Keratinocyte (primary cell): ENCODE measurements around the gene CCR5AS.
A peak's percentile ranks its signal among the peaks of the same experiment; 100 is the strongest.

Experiments
- DNase-seq: peaks from one replicate; pipeline ENCODE4 v3.0.0-alpha.2; 2011; ENCODE audit warnings: low read depth, missing footprints, low spot score
- FAIRE-seq: peaks from 2 replicates; lab custom pipeline; 2011; peaks lifted over from hg19 to GRCh38; lab: Jason Lieb, UNC
- H2AFZ ChIP-seq: 2 replicates; pipeline ENCODE4 v1.6.0; 2012; ENCODE audit warnings: low read length, control low read depth, inconsistent platforms; ENCODE audit not compliant: control insufficient read depth
- H3K27ac ChIP-seq: 2 replicates; pipeline ENCODE4 v1.5.1; 2011; ENCODE audit warnings: low read length; ENCODE audit not compliant: control insufficient read depth, insufficient read depth
- H3K27me3 ChIP-seq: 3 replicates; pipeline ENCODE4 v1.6.0; 2011; ENCODE audit warnings: low read length; ENCODE audit not compliant: control insufficient read depth, insufficient read depth; ENCODE audit errors: extremely low read depth
- H3K36me3 ChIP-seq, 2 experiments: 2 replicates in 1 of 2; 3 replicates in 1 of 2; pipeline ENCODE4 v1.5.1; 2011; ENCODE audit warnings: low read length in 2 of 2, mild to moderate bottlenecking in 1 of 2; ENCODE audit not compliant: control insufficient read depth in 2 of 2, insufficient read depth in 2 of 2; ENCODE audit errors: extremely low read depth in 1 of 2
- H3K4me1 ChIP-seq: 3 replicates; pipeline ENCODE4 v1.5.1; 2011; ENCODE audit warnings: low read length; ENCODE audit not compliant: control insufficient read depth, insufficient read depth; ENCODE audit errors: extremely low read depth
- H3K4me2 ChIP-seq: 3 replicates; pipeline ENCODE4 v1.6.0; 2011; ENCODE audit warnings: low read depth, low read length; ENCODE audit not compliant: control insufficient read depth, insufficient read depth; ENCODE audit errors: extremely low read depth
- H3K4me3 ChIP-seq, 3 experiments: fragments of 200-600 bp in 1 of 3; sonication (generic) in 1 of 3; 2 replicates in 2 of 3; 3 replicates in 1 of 3; pipeline ENCODE4 v1.5.1; 2011 to 2016; ENCODE audit warnings: low read length in 3 of 3, mild to moderate bottlenecking in 3 of 3, control low read depth in 2 of 3, inconsistent platforms in 1 of 3, low read depth in 1 of 3, mixed read lengths in 1 of 3, mixed run types in 1 of 3, moderate library complexity in 1 of 3; ENCODE audit not compliant: control insufficient read depth in 2 of 3, insufficient read depth in 2 of 3; ENCODE audit errors: extremely low read depth in 1 of 3
- H3K79me2 ChIP-seq: 2 replicates; pipeline ENCODE4 v1.6.0; 2012; ENCODE audit warnings: low read length; ENCODE audit not compliant: control insufficient read depth, insufficient read depth
- H3K9ac ChIP-seq: 3 replicates; pipeline ENCODE4 v1.6.0; 2011; ENCODE audit warnings: low read length; ENCODE audit not compliant: control insufficient read depth, insufficient read depth; ENCODE audit errors: extremely low read depth
- H3K9me1 ChIP-seq: 3 replicates; pipeline ENCODE4 v1.6.0; 2011; ENCODE audit warnings: low read length; ENCODE audit not compliant: control insufficient read depth, insufficient read depth; ENCODE audit errors: extremely low read depth
- H3K9me3 ChIP-seq: 2 replicates; pipeline ENCODE4 v1.5.1; 2012; ENCODE audit warnings: low read depth, low read length; ENCODE audit not compliant: control insufficient read depth
- H4K20me1 ChIP-seq: 3 replicates; pipeline ENCODE4 v1.6.0; 2011; ENCODE audit warnings: low read length; ENCODE audit not compliant: control insufficient read depth, insufficient read depth; ENCODE audit errors: extremely low read depth
- EZH2 ChIP-seq: IDR thresholded peaks from one replicate; pipeline ENCODE4 v1.6.1; 2012; ENCODE audit warnings: inconsistent platforms, mild to moderate bottlenecking, low read length, moderate library complexity
- dilution Hi-C: fragments of 300-500 bp; cut with MboI; formaldehyde crosslinking; loops from one replicate; pipeline ENCODE4 v1.7.0; 2020; ENCODE audit warnings: low sequenced_read_pairs; ENCODE audit not compliant: extremely low pct_ligation_motif_present
- TF ChIP-seq, protein P1 (sequence below), 3 experiments: IDR thresholded peaks in 1 of 3; conservative IDR thresholded peaks in 1 of 3; optimal IDR thresholded peaks in 1 of 3; 2 replicates in 2 of 3; 3 replicates in 1 of 3; pipeline versions ENCODE3 to v1.5.1; 2011; ENCODE audit warnings: low read length in 3 of 3, mild to moderate bottlenecking in 3 of 3, moderate library complexity in 2 of 3, control low read depth in 1 of 3, inconsistent platforms in 1 of 3; ENCODE audit not compliant: insufficient read depth in 2 of 3; ENCODE audit errors: extremely low read depth in 1 of 3

The CCR5AS gene

DNA sequence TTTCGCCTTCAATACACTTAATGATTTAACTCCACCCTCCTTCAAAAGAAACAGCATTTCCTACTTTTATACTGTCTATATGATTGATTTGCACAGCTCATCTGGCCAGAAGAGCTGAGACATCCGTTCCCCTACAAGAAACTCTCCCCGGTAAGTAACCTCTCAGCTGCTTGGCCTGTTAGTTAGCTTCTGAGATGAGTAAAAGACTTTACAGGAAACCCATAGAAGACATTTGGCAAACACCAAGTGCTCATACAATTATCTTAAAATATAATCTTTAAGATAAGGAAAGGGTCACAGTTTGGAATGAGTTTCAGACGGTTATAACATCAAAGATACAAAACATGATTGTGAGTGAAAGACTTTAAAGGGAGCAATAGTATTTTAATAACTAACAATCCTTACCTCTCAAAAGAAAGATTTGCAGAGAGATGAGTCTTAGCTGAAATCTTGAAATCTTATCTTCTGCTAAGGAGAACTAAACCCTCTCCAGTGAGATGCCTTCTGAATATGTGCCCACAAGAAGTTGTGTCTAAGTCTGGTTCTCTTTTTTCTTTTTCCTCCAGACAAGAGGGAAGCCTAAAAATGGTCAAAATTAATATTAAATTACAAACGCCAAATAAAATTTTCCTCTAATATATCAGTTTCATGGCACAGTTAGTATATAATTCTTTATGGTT is 35.9 kb downstream of the CCR5AS start, which contains the start of gene CCR5:
Gene CCR5 (plus strand): TSS at position 108 of the 680 bp plus-strand sequence. CDS start 1,957 bp downstream, outside the sequence.
- Histone ChIP-seq H3K4me2 (no peak within 1 kb of the TSS), H3K4me1 (no peaks in the 10 kb centered on the region), H3K27ac (no peak within 1 kb of the TSS), H3K9me1 (no peaks in the 10 kb centered on the region), H3K79me2 (no peaks in the 10 kb centered on the region), H2AFZ (no peak within 1 kb of the TSS), H3K27me3 (peaks cover 7% of the 10 kb centered on the region), H4K20me1 (no peaks in the 10 kb centered on the region), H3K4me3 (no peak within 1 kb of the TSS), H3K9me3 (no peaks in the 10 kb centered on the region), H3K36me3 (no peaks in the 10 kb centered on the region), H3K9ac (no peak within 1 kb of the TSS)
- DNase-seq (no peak), FAIRE-seq (peak; percentile 55)
- dilution Hi-C loops = no loop called here
- TF ChIP-seq, protein P1, sequence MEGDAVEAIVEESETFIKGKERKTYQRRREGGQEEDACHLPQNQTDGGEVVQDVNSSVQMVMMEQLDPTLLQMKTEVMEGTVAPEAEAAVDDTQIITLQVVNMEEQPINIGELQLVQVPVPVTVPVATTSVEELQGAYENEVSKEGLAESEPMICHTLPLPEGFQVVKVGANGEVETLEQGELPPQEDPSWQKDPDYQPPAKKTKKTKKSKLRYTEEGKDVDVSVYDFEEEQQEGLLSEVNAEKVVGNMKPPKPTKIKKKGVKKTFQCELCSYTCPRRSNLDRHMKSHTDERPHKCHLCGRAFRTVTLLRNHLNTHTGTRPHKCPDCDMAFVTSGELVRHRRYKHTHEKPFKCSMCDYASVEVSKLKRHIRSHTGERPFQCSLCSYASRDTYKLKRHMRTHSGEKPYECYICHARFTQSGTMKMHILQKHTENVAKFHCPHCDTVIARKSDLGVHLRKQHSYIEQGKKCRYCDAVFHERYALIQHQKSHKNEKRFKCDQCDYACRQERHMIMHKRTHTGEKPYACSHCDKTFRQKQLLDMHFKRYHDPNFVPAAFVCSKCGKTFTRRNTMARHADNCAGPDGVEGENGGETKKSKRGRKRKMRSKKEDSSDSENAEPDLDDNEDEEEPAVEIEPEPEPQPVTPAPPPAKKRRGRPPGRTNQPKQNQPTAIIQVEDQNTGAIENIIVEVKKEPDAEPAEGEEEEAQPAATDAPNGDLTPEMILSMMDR (optimal IDR thresholded peaks at IDR 0.05 in 1 of 3, IDR thresholded peaks at IDR 0.05 in 1 of 3, conservative IDR thresholded peaks at IDR 0.05 in 1 of 3; ENCODE audit: extremely low read depth in 1 of 3, insufficient read depth in 2 of 3, low read length in 3 of 3) = no peak
- no peak for TF ChIP-seq EZH2

DNA sequence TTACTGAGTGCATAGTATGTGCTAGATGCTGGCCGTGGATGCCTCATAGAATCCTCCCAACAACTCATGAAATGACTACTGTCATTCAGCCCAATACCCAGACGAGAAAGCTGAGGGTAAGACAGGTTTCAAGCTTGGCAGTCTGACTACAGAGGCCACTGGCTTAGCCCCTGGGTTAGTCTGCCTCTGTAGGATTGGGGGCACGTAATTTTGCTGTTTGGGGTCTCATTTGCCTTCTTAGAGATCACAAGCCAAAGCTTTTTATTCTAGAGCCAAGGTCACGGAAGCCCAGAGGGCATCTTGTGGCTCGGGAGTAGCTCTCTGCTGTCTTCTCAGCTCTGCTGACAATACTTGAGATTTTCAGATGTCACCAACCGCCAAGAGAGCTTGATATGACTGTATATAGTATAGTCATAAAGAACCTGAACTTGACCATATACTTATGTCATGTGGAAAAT is 37.2 kb downstream of the CCR5AS start:
- H3K4me2 ChIP-seq = no peak overlapping the region
- no peaks in the 10 kb centered on the region for H3K79me2 ChIP-seq
- H3K4me3 ChIP-seq = no peak overlapping the region
- H4K20me1 ChIP-seq = no peaks in the 10 kb centered on the region
- H3K9ac ChIP-seq = no peak overlapping the region
- no peak for TF ChIP-seq EZH2
- TF ChIP-seq, protein P1 (optimal IDR thresholded peaks at IDR 0.05 in 1 of 3, IDR thresholded peaks at IDR 0.05 in 1 of 3, conservative IDR thresholded peaks at IDR 0.05 in 1 of 3; ENCODE audit: extremely low read depth in 1 of 3, insufficient read depth in 2 of 3, low read length in 3 of 3) = no peak
- no peak overlapping the region for H2AFZ ChIP-seq
- H3K9me1 ChIP-seq = no peaks in the 10 kb centered on the region
- dilution Hi-C loops = no loop called here
- DNase-seq = no peak
- FAIRE-seq = no peak
- peaks cover 5% of the 10 kb centered on the region for H3K27me3 ChIP-seq
- H3K4me1 ChIP-seq = peaks cover 4% of the 10 kb centered on the region
- H3K36me3 ChIP-seq = no peaks in the 10 kb centered on the region
- no peaks in the 10 kb centered on the region for H3K9me3 ChIP-seq
- H3K27ac ChIP-seq = no peak overlapping the region
